OCI-LY3 (cell line): ENCODE results near the gene CCIN.
"Not testable (repeated sequence)": the region's sequence is repeated elsewhere in the genome, so short reads cannot be mapped to it uniquely, and the experiment has no call there.

ENCODE experiments used
- H2AFZ ChIP-seq: fragments of 200-600, 300-600 bp; shearing (Covaris generic); 2 replicates; pipeline ENCODE4 v1.6.0; 2014; ENCODE audit warnings: antibody characterized with exemption, low read depth, low read length
- H3K27ac ChIP-seq: fragments of 200-600, 300-600 bp; sonication (generic); 2 replicates; pipeline ENCODE4 v1.5.1; 2014; ENCODE audit warnings: mild to moderate bottlenecking, low read length, moderate library complexity, mixed read lengths
- H3K27me3 ChIP-seq: fragments of 200-600, 300-600 bp; sonication (generic); 2 replicates; pipeline ENCODE4 v1.6.1; 2014; ENCODE audit warnings: low read depth, low read length, mixed read lengths
- H3K36me3 ChIP-seq: fragments of 200-600, 300-600 bp; sonication (generic); replicated peaks from 2 replicates; pipeline ENCODE3; 2014; ENCODE audit warnings: low read depth, low read length, mixed read lengths
- H3K4me1 ChIP-seq: fragments of 300-600, 200-600 bp; sonication (generic); 2 replicates; pipeline ENCODE4 v1.6.1; 2014; ENCODE audit warnings: low read length, mixed read lengths
- H3K4me2 ChIP-seq: fragments of 200-600, 300-600 bp; sonication (generic); 2 replicates; pipeline ENCODE4 v1.6.1; 2014; ENCODE audit warnings: low read length, mixed read lengths
- H3K4me3 ChIP-seq: fragments of 300-600, 200-600 bp; sonication (generic); 2 replicates; pipeline ENCODE4 v1.5.1; 2014; ENCODE audit warnings: antibody characterized with exemption, mild to moderate bottlenecking, low read length, moderate library complexity
- H3K79me2 ChIP-seq: fragments of 300-600, 200-600 bp; shearing (Covaris generic); 2 replicates; pipeline ENCODE4 v1.6.1; 2014; ENCODE audit warnings: mild to moderate bottlenecking, low read length, mixed read lengths
- H3K9ac ChIP-seq: fragments of 300-600, 200-600 bp; shearing (Covaris generic); 2 replicates; pipeline ENCODE4 v1.6.0; 2014; ENCODE audit warnings: mild to moderate bottlenecking, low read length, moderate library complexity
- H3K9me3 ChIP-seq: fragments of 200-600, 300-600 bp; shearing (Covaris generic); 2 replicates; pipeline ENCODE4 v1.6.1; 2014; ENCODE audit warnings: low read length, mixed read lengths; ENCODE audit not compliant: insufficient read depth
- H4K20me1 ChIP-seq: fragments of 200-600, 300-600 bp; sonication (generic); 2 replicates; pipeline ENCODE4 v1.6.1; 2016; ENCODE audit warnings: low read length, mixed read lengths; ENCODE audit not compliant: insufficient read depth
- CTCF ChIP-seq: fragments of 200-600, 300-600 bp; sonication (generic); IDR thresholded peaks from 2 replicates; pipeline ENCODE4 v1.5.1; 2014; ENCODE audit warnings: antibody characterized with exemption, low read length, low read depth
- EZH2phosphoT487 ChIP-seq: fragments of 200-600 bp; shearing (Covaris generic); IDR thresholded peaks from 2 replicates; pipeline ENCODE4 v1.6.1; 2018; ENCODE audit warnings: antibody characterized with exemption, mixed run types, low read depth

Gene CCIN

DNA sequence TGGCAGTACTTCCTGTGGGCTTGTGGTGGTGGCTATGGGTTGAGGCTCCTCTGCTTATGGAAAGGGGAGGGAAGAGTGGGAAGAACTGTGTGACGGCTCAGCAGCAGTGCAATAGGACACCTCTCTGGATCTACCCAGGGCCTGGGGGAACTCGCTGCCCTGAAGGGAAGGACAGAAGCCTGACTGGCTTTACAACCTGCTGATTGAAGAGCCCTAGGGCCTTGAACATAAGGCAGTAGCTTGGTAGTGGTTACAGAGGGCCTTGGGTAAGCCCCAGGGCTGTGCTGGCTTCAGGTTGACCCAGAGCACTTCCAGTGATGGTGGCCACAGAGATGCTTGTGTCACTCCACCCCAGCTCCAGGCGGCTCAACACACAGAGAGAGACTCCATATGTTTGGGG is 5.5 kb downstream of the CCIN start:
- H3K9me3 ChIP-seq: no peaks in the 10 kb centered on the region
- H3K4me2 ChIP-seq: no peak overlapping the region
- no peak overlapping the region for H3K4me3 ChIP-seq
- no peaks in the 10 kb centered on the region for H4K20me1 ChIP-seq
- TF ChIP-seq CTCF (no peak), EZH2phosphoT487 (no peak)
- no peaks in the 10 kb centered on the region for H3K79me2 ChIP-seq
- no peaks in the 10 kb centered on the region for H3K36me3 ChIP-seq
- H2AFZ ChIP-seq: no peak overlapping the region
- no peaks in the 10 kb centered on the region for H3K27me3 ChIP-seq
- H3K4me1 ChIP-seq: no peaks in the 10 kb centered on the region
- H3K27ac ChIP-seq: no peak overlapping the region
- no peak overlapping the region for H3K9ac ChIP-seq

DNA sequence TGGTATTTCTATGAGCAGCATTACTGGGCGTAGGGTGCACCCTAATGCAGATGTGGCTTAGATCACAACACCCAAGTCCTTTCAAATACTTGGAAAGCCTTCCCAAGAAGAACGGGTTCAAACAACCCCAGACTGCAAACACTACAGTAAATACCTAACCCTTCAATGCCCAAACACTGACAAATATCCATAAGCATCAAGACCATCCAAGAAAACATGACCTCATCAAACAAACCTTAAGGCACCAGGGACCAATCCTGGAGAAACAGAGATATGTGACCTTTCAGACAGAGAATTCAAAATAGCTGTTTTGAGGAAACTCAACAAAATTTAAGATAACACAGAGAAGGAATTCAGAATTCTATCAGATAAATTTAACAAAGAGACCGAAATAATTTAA is 6.0 kb downstream of the CCIN start:
- H3K79me2 ChIP-seq, H3K4me1 ChIP-seq, H3K4me2 ChIP-seq, H3K4me3 ChIP-seq, H3K27ac ChIP-seq, H3K9me3 ChIP-seq, H4K20me1 ChIP-seq, H3K36me3 ChIP-seq, H2AFZ ChIP-seq, H3K27me3 ChIP-seq, H3K9ac ChIP-seq: not testable (repeated sequence)

- H3K4me3 ChIP-seq, H4K20me1 ChIP-seq: not testable (repeated sequence)
Observed at GRCh38 chr9:36176496-36176895, 7.3 kb downstream of the CCIN start.

GRCh38 chr9:36177571-36177970 is 8.4 kb downstream of the CCIN start:
- Histone ChIP-seq H3K27ac (no peak overlapping the region), H3K4me3 (no peak overlapping the region), H3K79me2 (no peaks in the 10 kb centered on the region), H3K4me2 (no peak overlapping the region), H4K20me1 (no peaks in the 10 kb centered on the region), H3K4me1 (no peaks in the 10 kb centered on the region), H2AFZ (no peak overlapping the region), H3K27me3 (no peaks in the 10 kb centered on the region), H3K36me3 (no peaks in the 10 kb centered on the region), H3K9ac (no peak overlapping the region), H3K9me3 (no peaks in the 10 kb centered on the region)
- TF ChIP-seq CTCF (no peak), EZH2phosphoT487 (no peak)

More at GRCh38 chr9:36176496-36176895, 7.3 kb downstream of the CCIN start:
- not testable (repeated sequence) for H3K27ac ChIP-seq, H3K4me1 ChIP-seq, H3K36me3 ChIP-seq, H3K9me3 ChIP-seq, H3K79me2 ChIP-seq, H3K4me2 ChIP-seq, H3K9ac ChIP-seq, H3K27me3 ChIP-seq, H2AFZ ChIP-seq

GRCh38 chr9:36180243-36180642 is 11.1 kb downstream of the CCIN start:
- not testable (repeated sequence) for H4K20me1 ChIP-seq, H3K36me3 ChIP-seq, H3K4me3 ChIP-seq, H3K9me3 ChIP-seq, H3K4me1 ChIP-seq, H3K79me2 ChIP-seq, H2AFZ ChIP-seq, H3K9ac ChIP-seq, H3K27ac ChIP-seq, H3K4me2 ChIP-seq, H3K27me3 ChIP-seq

DNA sequence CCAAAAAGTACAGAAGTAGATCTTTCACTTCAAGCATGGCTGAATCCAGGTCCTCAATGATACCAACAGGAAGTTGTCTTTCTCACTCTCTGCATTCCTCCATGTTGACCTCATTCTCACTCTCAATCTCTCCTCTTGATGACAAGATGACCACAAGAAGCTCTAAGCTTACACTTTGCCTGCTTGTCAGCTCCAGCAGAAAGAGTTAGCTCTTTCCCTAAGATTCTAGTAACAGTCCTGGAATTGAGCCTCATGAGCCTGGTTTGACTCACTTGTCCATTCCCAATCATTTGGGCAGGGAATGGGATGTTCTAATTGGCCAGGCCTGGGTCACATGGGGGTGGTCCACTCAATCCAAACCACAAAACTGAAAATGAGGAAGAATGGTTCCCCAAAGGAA is 18.2 kb downstream of the CCIN start:
- Histone ChIP-seq H3K9me3 (no peaks in the 10 kb centered on the region), H3K9ac (no peak overlapping the region), H4K20me1 (peaks cover 11% of the 10 kb centered on the region), H3K4me1 (peaks cover 15% of the 10 kb centered on the region), H2AFZ (no peak overlapping the region), H3K36me3 (no peaks in the 10 kb centered on the region), H3K4me3 (no peak overlapping the region), H3K4me2 (no peak overlapping the region), H3K27ac (no peak overlapping the region), H3K27me3 (no peaks in the 10 kb centered on the region), H3K79me2 (peaks cover 18% of the 10 kb centered on the region)
- no peak for TF ChIP-seq CTCF
- no peak for TF ChIP-seq EZH2phosphoT487
